ENCODE data around the gene ROBO4. TPM values are rescaled to one million over a fixed set of nuclear protein-coding genes. Genes with fewer than 3 reads are reported as not detected.

ROBO4 gene
- total RNA-seq, 2 donors from 2014 or later, result not detected

GRCh38 chr11:124891373-124891861 lies 6.2 kb downstream of the ROBO4 start:
- H3K27ac Mint-ChIP-seq, result no peak overlapping the region
- DNase-seq (no peak), ATAC-seq (replicated peaks in 1 of 2) (no peak)
- H3K36me3 Mint-ChIP-seq (ENCODE audit: insufficient read depth in 2 of 2), result no peaks in the 10 kb centered on the region
- H3K9me3 Mint-ChIP-seq, result no peaks in the 10 kb centered on the region
- H3K4me1 Mint-ChIP-seq (ENCODE audit: low read depth), result no peaks in the 10 kb centered on the region
- peaks cover 16% of the 10 kb centered on the region for H3K27me3 Mint-ChIP-seq (ENCODE audit: low read depth)
- no peak overlapping the region for H3K4me3 Mint-ChIP-seq

- Mint-ChIP-seq H3K4me3 (no peak overlapping the region), H3K27ac (no peak overlapping the region), H3K9me3 (no peaks in the 10 kb centered on the region), H3K4me1 (ENCODE audit: low read depth) (no peaks in the 10 kb centered on the region), H3K27me3 (ENCODE audit: low read depth) (peaks cover 11% of the 10 kb centered on the region), H3K36me3 (ENCODE audit: insufficient read depth in 2 of 2) (no peaks in the 10 kb centered on the region)
- DNase-seq (no peak), ATAC-seq (replicated peaks in 1 of 2) (no peak)
These were observed 6.8 kb downstream of the ROBO4 start for GRCh38 chr11:124890683-124891372.

GRCh38 chr11:124890151-124890550 lies 7.5 kb downstream of the ROBO4 start:
- H3K27me3 Mint-ChIP-seq (ENCODE audit: low read depth), result peaks cover 11% of the 10 kb centered on the region
- no peaks in the 10 kb centered on the region for H3K36me3 Mint-ChIP-seq (ENCODE audit: insufficient read depth in 2 of 2)
- no peak overlapping the region for H3K4me3 Mint-ChIP-seq
- DNase-seq (no peak), ATAC-seq (replicated peaks in 1 of 2) (no peak)
- H3K9me3 Mint-ChIP-seq, result no peaks in the 10 kb centered on the region
- H3K4me1 Mint-ChIP-seq (ENCODE audit: low read depth), result no peaks in the 10 kb centered on the region
- H3K27ac Mint-ChIP-seq, result no peak overlapping the region

GRCh38 chr11:124889191-124890091 lies 8.2 kb downstream of the ROBO4 start:
- DNase-seq (no peak), ATAC-seq (replicated peaks in 1 of 2) (no peak)
- H3K4me3 Mint-ChIP-seq, result no peak overlapping the region
- no peaks in the 10 kb centered on the region for H3K4me1 Mint-ChIP-seq (ENCODE audit: low read depth)
- H3K27me3 Mint-ChIP-seq (ENCODE audit: low read depth), result peaks cover 11% of the 10 kb centered on the region
- no peaks in the 10 kb centered on the region for H3K36me3 Mint-ChIP-seq (ENCODE audit: insufficient read depth in 2 of 2)
- no peak overlapping the region for H3K27ac Mint-ChIP-seq
- H3K9me3 Mint-ChIP-seq, result no peaks in the 10 kb centered on the region

GRCh38 chr11:124887667-124888013 lies 10.0 kb downstream of the ROBO4 start:
- Mint-ChIP-seq H3K4me1 (ENCODE audit: low read depth) (no peaks in the 10 kb centered on the region), H3K27ac (no peak overlapping the region), H3K4me3 (no peak overlapping the region), H3K36me3 (ENCODE audit: insufficient read depth in 2 of 2) (no peaks in the 10 kb centered on the region), H3K9me3 (no peaks in the 10 kb centered on the region), H3K27me3 (ENCODE audit: low read depth) (peaks cover 11% of the 10 kb centered on the region)
- ATAC-seq (replicated peaks in 1 of 2) (no peak), DNase-seq (no peak)

- ATAC-seq (replicated peaks in 1 of 2), result no peak
- Mint-ChIP-seq H3K36me3 (ENCODE audit: insufficient read depth in 2 of 2) (no peaks in the 10 kb centered on the region), H3K4me3 (no peak overlapping the region), H3K4me1 (ENCODE audit: low read depth) (no peaks in the 10 kb centered on the region), H3K27me3 (ENCODE audit: low read depth) (peaks cover 11% of the 10 kb centered on the region), H3K27ac (no peak overlapping the region), H3K9me3 (no peaks in the 10 kb centered on the region)
- DNase-seq, result no peak
These were observed 10.5 kb downstream of the ROBO4 start for GRCh38 chr11:124886978-124887666.

- ATAC-seq (replicated peaks in 1 of 2) (no peak), DNase-seq (no peak)
- Mint-ChIP-seq H3K27ac (no peak overlapping the region), H3K4me3 (no peak overlapping the region), H3K27me3 (ENCODE audit: low read depth) (peaks cover 11% of the 10 kb centered on the region), H3K4me1 (ENCODE audit: low read depth) (no peaks in the 10 kb centered on the region), H3K36me3 (ENCODE audit: insufficient read depth in 2 of 2) (no peaks in the 10 kb centered on the region), H3K9me3 (no peaks in the 10 kb centered on the region)
These were observed 11.2 kb downstream of the ROBO4 start for GRCh38 chr11:124886476-124886875.

GRCh38 chr11:124884869-124885479 lies 12.7 kb downstream of the ROBO4 start:
- no peak for DNase-seq
- Mint-ChIP-seq H3K4me3 (no peak overlapping the region), H3K27ac (no peak overlapping the region), H3K36me3 (ENCODE audit: insufficient read depth in 2 of 2) (no peaks in the 10 kb centered on the region), H3K27me3 (ENCODE audit: low read depth) (peaks cover 11% of the 10 kb centered on the region), H3K4me1 (ENCODE audit: low read depth) (no peaks in the 10 kb centered on the region), H3K9me3 (no peaks in the 10 kb centered on the region)
- no peak for ATAC-seq (replicated peaks in 1 of 2)

GRCh38 chr11:124884340-124884739 lies 13.3 kb downstream of the ROBO4 start:
- Mint-ChIP-seq H3K27ac (no peak overlapping the region), H3K4me3 (no peak overlapping the region), H3K4me1 (ENCODE audit: low read depth) (no peaks in the 10 kb centered on the region), H3K27me3 (ENCODE audit: low read depth) (peaks cover 9% of the 10 kb centered on the region), H3K9me3 (no peaks in the 10 kb centered on the region), H3K36me3 (ENCODE audit: insufficient read depth in 2 of 2) (no peaks in the 10 kb centered on the region)
- ATAC-seq (replicated peaks in 1 of 2) (no peak), DNase-seq (no peak)

- H3K4me3 Mint-ChIP-seq, result no peak overlapping the region
- no peak overlapping the region for H3K27ac Mint-ChIP-seq
- ATAC-seq (replicated peaks in 1 of 2) (no peak), DNase-seq (no peak)
- H3K27me3 Mint-ChIP-seq (ENCODE audit: low read depth), result no peaks in the 10 kb centered on the region
- peaks cover 7% of the 10 kb centered on the region for H3K4me1 Mint-ChIP-seq (ENCODE audit: low read depth)
- H3K36me3 Mint-ChIP-seq (ENCODE audit: insufficient read depth in 2 of 2), result no peaks in the 10 kb centered on the region
- H3K9me3 Mint-ChIP-seq, result no peaks in the 10 kb centered on the region
These were observed 15.2 kb downstream of the ROBO4 start for GRCh38 chr11:124882339-124883071.

GRCh38 chr11:124880958-124881357 lies 16.7 kb downstream of the ROBO4 start:
- no peak overlapping the region for H3K4me3 Mint-ChIP-seq
- H3K27me3 Mint-ChIP-seq (ENCODE audit: low read depth), result no peaks in the 10 kb centered on the region
- no peaks in the 10 kb centered on the region for H3K36me3 Mint-ChIP-seq (ENCODE audit: insufficient read depth in 2 of 2)
- no peaks in the 10 kb centered on the region for H3K9me3 Mint-ChIP-seq
- no peak overlapping the region for H3K27ac Mint-ChIP-seq
- peaks cover 15% of the 10 kb centered on the region for H3K4me1 Mint-ChIP-seq (ENCODE audit: low read depth)
- DNase-seq (no peak), ATAC-seq (replicated peaks in 1 of 2) (no peak)

GRCh38 chr11:124880290-124880611 lies 17.4 kb downstream of the ROBO4 start:
- DNase-seq (no peak), ATAC-seq (replicated peaks in 1 of 2) (no peak)
- H3K9me3 Mint-ChIP-seq, result no peaks in the 10 kb centered on the region
- peaks cover 6% of the 10 kb centered on the region for H3K27me3 Mint-ChIP-seq (ENCODE audit: low read depth)
- no peaks in the 10 kb centered on the region for H3K36me3 Mint-ChIP-seq (ENCODE audit: insufficient read depth in 2 of 2)
- H3K27ac Mint-ChIP-seq, result no peak overlapping the region
- peaks cover 19% of the 10 kb centered on the region for H3K4me1 Mint-ChIP-seq (ENCODE audit: low read depth)
- no peak overlapping the region for H3K4me3 Mint-ChIP-seq
